Mesodermal cell (in vitro differentiated cells): ENCODE results near the gene FZD8.
A peak's percentile ranks its signal among the peaks of the same experiment; 100 is the strongest.

Experiments
- H3K27ac ChIP-seq: 2 replicates; pipeline ENCODE4 v1.7.0; 2013; ENCODE audit warnings: mild to moderate bottlenecking, low read depth, low read length, moderate library complexity; ENCODE audit not compliant: severe bottlenecking
- H3K36me3 ChIP-seq: 2 replicates; pipeline ENCODE4 v1.7.1; 2013; ENCODE audit warnings: mild to moderate bottlenecking, low read length, moderate library complexity; ENCODE audit not compliant: control insufficient read depth, insufficient read depth
- H3K4me1 ChIP-seq: one replicate; pipeline ENCODE4 v1.7.1; 2013; ENCODE audit warnings: mild to moderate bottlenecking, low read length; ENCODE audit not compliant: insufficient read depth, control insufficient read depth, poor library complexity, severe bottlenecking
- H3K4me3 ChIP-seq: 2 replicates; pipeline ENCODE4 v1.7.0; 2013; ENCODE audit warnings: low read length, control low read depth, mild to moderate bottlenecking; ENCODE audit not compliant: insufficient read depth, poor library complexity, severe bottlenecking; ENCODE audit errors: extremely low read depth
- H3K9me3 ChIP-seq: 2 replicates; pipeline ENCODE4 v1.7.1; 2013; ENCODE audit warnings: mild to moderate bottlenecking, low read length, moderate library complexity; ENCODE audit not compliant: control insufficient read depth
- WGBS, 2 experiments: methylation state at CpG; one replicate each; pipeline ENCODE4 v1.1.5; 2013; ENCODE audit warnings: missing lambda C conversion rate in 2 of 2; ENCODE audit not compliant: insufficient coverage in 2 of 2; 5-methylcytosine and 5-hydroxymethylcytosine counted together

The FZD8 gene

GRCh38 chr10:35631404-35631803, 10.7 kb downstream of the FZD8 start:
- Histone ChIP-seq H3K9me3 (no peaks in the 10 kb centered on the region), H3K27ac (no peak overlapping the region), H3K36me3 (no peaks in the 10 kb centered on the region), H3K4me1 (peaks cover 4% of the 10 kb centered on the region), H3K4me3 (no peak overlapping the region)
- WGBS, 2 experiments, result 75% methylated on average over 1 of the region's 1 CpG; no CpG with 5 or more reads in 1 of the 2 experiments

GRCh38 chr10:35626971-35627507, 15.1 kb downstream of the FZD8 start:
- Histone ChIP-seq H3K4me3 (no peak overlapping the region), H3K36me3 (no peaks in the 10 kb centered on the region), H3K27ac (no peak overlapping the region), H3K4me1 (no peaks in the 10 kb centered on the region), H3K9me3 (no peaks in the 10 kb centered on the region)
- 73 to 78% methylated on average over 2 to 4 of the region's 6 CpGs for WGBS, 2 experiments

GRCh38 chr10:35614312-35614711, 27.8 kb downstream of the FZD8 start:
- H3K4me1 ChIP-seq, result no peaks in the 10 kb centered on the region
- no peak overlapping the region for H3K4me3 ChIP-seq

GRCh38 chr10:35613597-35614226, 28.4 kb downstream of the FZD8 start:
- no peaks in the 10 kb centered on the region for H3K4me1 ChIP-seq
- no peaks in the 10 kb centered on the region for H3K36me3 ChIP-seq
- 77 to 80% methylated on average over 4 to 5 of the region's 8 CpGs for WGBS, 2 experiments
- H3K27ac ChIP-seq, result no peak overlapping the region
- H3K4me3 ChIP-seq, result no peak overlapping the region
- peaks cover 10% of the 10 kb centered on the region for H3K9me3 ChIP-seq

More at GRCh38 chr10:35614312-35614711, 27.8 kb downstream of the FZD8 start:
- H3K27ac ChIP-seq, result no peak overlapping the region
- WGBS, 2 experiments, result 75 to 80% methylated on average over 3 to 4 of the region's 5 CpGs
- peaks cover 10% of the 10 kb centered on the region for H3K9me3 ChIP-seq
- H3K36me3 ChIP-seq, result no peaks in the 10 kb centered on the region

- Histone ChIP-seq H3K36me3 (no peaks in the 10 kb centered on the region), H3K4me3 (no peak overlapping the region), H3K4me1 (no peaks in the 10 kb centered on the region), H3K9me3 (peaks cover 10% of the 10 kb centered on the region), H3K27ac (no peak overlapping the region)
- whole genome bisulfite sequencing, 2 experiments, result no CpG with 5 or more reads among the region's 2 CpGs
Observed at GRCh38 chr10:35613107-35613440, 29.0 kb downstream of the FZD8 start.

- no peak overlapping the region for H3K4me3 ChIP-seq
- H3K4me1 ChIP-seq, result no peaks in the 10 kb centered on the region
- peaks cover 10% of the 10 kb centered on the region for H3K9me3 ChIP-seq
- WGBS, 2 experiments, result 76 to 88% methylated on average over 6 of the region's 6 CpGs
- no peak overlapping the region for H3K27ac ChIP-seq
- no peaks in the 10 kb centered on the region for H3K36me3 ChIP-seq
Observed at GRCh38 chr10:35612385-35613106, 29.6 kb downstream of the FZD8 start.

- 84 to 88% methylated on average over 5 to 6 of the region's 6 CpGs for WGBS, 2 experiments
- Histone ChIP-seq H3K4me1 (no peaks in the 10 kb centered on the region), H3K4me3 (no peak overlapping the region), H3K27ac (no peak overlapping the region), H3K9me3 (peaks cover 10% of the 10 kb centered on the region), H3K36me3 (no peaks in the 10 kb centered on the region)
Observed at GRCh38 chr10:35611750-35612149, 30.3 kb downstream of the FZD8 start.

- Histone ChIP-seq H3K9me3 (peaks cover 10% of the 10 kb centered on the region), H3K4me3 (no peak overlapping the region), H3K36me3 (no peaks in the 10 kb centered on the region), H3K27ac (no peak overlapping the region), H3K4me1 (no peaks in the 10 kb centered on the region)
- 89 to 94% methylated on average over 15 of the region's 16 CpGs for WGBS, 2 experiments
Observed at GRCh38 chr10:35608328-35608672, 33.8 kb downstream of the FZD8 start.

- Histone ChIP-seq H3K9me3 (peaks cover 10% of the 10 kb centered on the region), H3K27ac (no peak overlapping the region), H3K36me3 (no peaks in the 10 kb centered on the region), H3K4me1 (no peaks in the 10 kb centered on the region), H3K4me3 (peak overlapping the region; percentile 16)
- WGBS, 2 experiments, result 85 to 86% methylated on average over 62 to 74 of the region's 78 CpGs
Observed at GRCh38 chr10:35607475-35608327, 34.4 kb downstream of the FZD8 start.

GRCh38 chr10:35606430-35606829, 35.7 kb downstream of the FZD8 start:
- no CpG with 5 or more reads among the region's 6 CpGs for WGBS, 2 experiments

More at GRCh38 chr10:35606430-35606829, 35.7 kb downstream of the FZD8 start:
- no peaks in the 10 kb centered on the region for H3K36me3 ChIP-seq
- H3K27ac ChIP-seq, result no peak overlapping the region
- H3K4me3 ChIP-seq, result no peak overlapping the region
- H3K4me1 ChIP-seq, result no peaks in the 10 kb centered on the region
- peaks cover 10% of the 10 kb centered on the region for H3K9me3 ChIP-seq
